ENCODE data around the gene ZNF787. TPM values are rescaled to one million over a fixed set of nuclear protein-coding genes. Genes with fewer than 3 reads are reported as not detected.
A peak's percentile ranks its signal among the peaks of the same experiment; 100 is the strongest.

The ZNF787 gene
- total RNA-seq (2014; rRNA removed; shearing (Covaris generic)) (30.6 and 36.5 TPM in 2 replicates), total RNA-seq (2022) (31.7 and 35.6 TPM in 2 replicates), Bru-seq, nascent RNA (percentile 60 among the genes with signal in this experiment), BruChase-seq, experiment 1, labeled RNA remaining after a 6-hour chase (percentile 71 among the genes with signal in this experiment), BruChase-seq, experiment 2, labeled RNA remaining after a 2-hour chase (percentile 63 among the genes with signal in this experiment)
- long read RNA-seq, transcript ZNF787-203 (3 exons, 1,925 nt), result major isoform, 17 of 23 reads
- long read RNA-seq, partial matches to known transcripts, result 0 of 23 reads
- long read RNA-seq, other reads (novel, unspliced or antisense), result 5 of 23 reads

GRCh38 chr19:56121180-56122167, at the start of gene ZNF787:
TSS of gene ZNF787 (minus strand) at chr19:56121295. CDS start at chr19:56103217, 18,078 bp downstream.
- H3K4me1 ChIP-seq (ENCODE audit: insufficient read depth, low read length, poor library complexity, severe bottlenecking), result peaks cover 23% of the 10 kb centered on the region
- no peaks in the 10 kb centered on the region for H4K20me1 ChIP-seq (ENCODE audit: insufficient read depth, low read length)
- ChIA-PET POLR2A (interaction anchor here (0.8 kb wide), 1 partner anchor 192 kb away, joined by 3 read pairs; no protein-coding TSS in a partner anchor), CTCF (ENCODE audit: unreplicated experiment) (interaction anchor here (0.6 kb wide), 1 partner anchor 782 kb away, joined by 7 read pairs; the partner anchor contains the start of gene KMT5C)
- H3K9me3 ChIP-seq (ENCODE audit: low read length), result no peaks in the 10 kb centered on the region
- peak within 1 kb of the TSS; percentile 63 for H3K27ac ChIP-seq (ENCODE audit: low read depth, low read length, poor library complexity, severe bottlenecking)
- H3K79me2 ChIP-seq (ENCODE audit: insufficient read depth, low read depth, low read length), result peaks cover 41% of the 10 kb centered on the region
- peak within 1 kb of the TSS; percentile 83 for H3K4me3 ChIP-seq (ENCODE audit: low read depth, low read length, poor library complexity, severe bottlenecking)
- H3K9me2 ChIP-seq (ENCODE audit: insufficient read depth, low read length), result no peaks in the 10 kb centered on the region
- peak; percentile 99 for DNase-seq (ENCODE audit: low spot score)
- no TSS peak for BruUV-seq (replicated peaks)
- TF ChIP-seq EZH2phosphoT487 (IDR thresholded peaks at IDR 0.05; ENCODE audit: borderline replicate concordance, low read depth, low read length), result no peak
- TF ChIP-seq CTCF (conservative IDR thresholded peaks at IDR 0.05; ENCODE audit: low read length), result no peak
- peak within 1 kb of the TSS; percentile 98 for H3K4me2 ChIP-seq (ENCODE audit: low read length)
- H2AFZ ChIP-seq (ENCODE audit: low read length), result peak within 1 kb of the TSS; percentile 99
- H3K36me3 ChIP-seq (ENCODE audit: insufficient read depth, low read length), result peaks cover 3% of the 10 kb centered on the region; the same call in 1 of the 2 replicates
- intact Hi-C loops (cut with micrococcal nuclease; ENCODE audit: unreplicated experiment), result loop anchor here (1.0 to 2.0 kb wide), 2 partner anchors 20 to 193 kb away; partner anchors contain the start of genes ZNF444 and ZSCAN5A

GRCh38 chr19:56170261-56170660, 49.2 kb upstream of the ZNF787 start:
- no peaks in the 10 kb centered on the region for H4K20me1 ChIP-seq (ENCODE audit: insufficient read depth, low read length)
- no peaks in the 10 kb centered on the region for H3K9me3 ChIP-seq (ENCODE audit: low read length)
- no peak for TF ChIP-seq EZH2phosphoT487 (IDR thresholded peaks at IDR 0.05; ENCODE audit: borderline replicate concordance, low read depth, low read length)
- no peak for TF ChIP-seq CTCF (conservative IDR thresholded peaks at IDR 0.05; ENCODE audit: low read length)
- CTCF ChIA-PET (ENCODE audit: unreplicated experiment), result no interaction called here
- POLR2A ChIA-PET, result no interaction called here
- no peaks in the 10 kb centered on the region for H3K9me2 ChIP-seq (ENCODE audit: insufficient read depth, low read length)
- H3K27ac ChIP-seq (ENCODE audit: low read depth, low read length, poor library complexity, severe bottlenecking), result no peak overlapping the region
- DNase-seq (ENCODE audit: low spot score), result no peak
- H3K4me1 ChIP-seq (ENCODE audit: insufficient read depth, low read length, poor library complexity, severe bottlenecking), result no peaks in the 10 kb centered on the region
- H3K4me2 ChIP-seq (ENCODE audit: low read length), result no peak overlapping the region
- no peak overlapping the region for H2AFZ ChIP-seq (ENCODE audit: low read length)
- no TSS peak for BruUV-seq (replicated peaks)
- intact Hi-C loops (cut with micrococcal nuclease; ENCODE audit: unreplicated experiment), result no loop called here
- H3K4me3 ChIP-seq (ENCODE audit: low read depth, low read length, poor library complexity, severe bottlenecking), result no peak overlapping the region
- no peaks in the 10 kb centered on the region for H3K79me2 ChIP-seq (ENCODE audit: insufficient read depth, low read depth, low read length)
- H3K36me3 ChIP-seq (ENCODE audit: insufficient read depth, low read length), result no peaks in the 10 kb centered on the region
